NT2/D1 (cell line): ENCODE measurements around the gene TBC1D16.

ENCODE experiments used
- DNase-seq: peaks from one replicate; pipeline ENCODE4 v3.0.0-alpha.2; 2011; ENCODE audit warnings: low read depth, low spot score
- H3K27me3 ChIP-seq: 2 replicates; pipeline ENCODE4 v1.6.0; 2011; ENCODE audit warnings: mild to moderate bottlenecking; ENCODE audit not compliant: insufficient read length, insufficient read depth
- H3K36me3 ChIP-seq: 2 replicates; pipeline ENCODE4 v1.6.1; 2011; ENCODE audit warnings: mild to moderate bottlenecking, low read length, mixed read lengths; ENCODE audit not compliant: insufficient read depth, insufficient read length
- H3K4me1 ChIP-seq: 2 replicates; pipeline ENCODE4 v1.5.1; 2011; ENCODE audit not compliant: insufficient read depth, insufficient read length
- H3K4me3 ChIP-seq: 2 replicates; pipeline ENCODE4 v1.5.1; 2011; ENCODE audit warnings: low read depth; ENCODE audit not compliant: insufficient read length
- H3K9ac ChIP-seq: 2 replicates; pipeline ENCODE4 v1.6.0; 2011; ENCODE audit warnings: low read depth; ENCODE audit not compliant: insufficient read length
- H3K9me3 ChIP-seq: 2 replicates; pipeline ENCODE4 v1.5.1; 2011; ENCODE audit warnings: mild to moderate bottlenecking, low read length; ENCODE audit not compliant: insufficient read depth
- SUZ12 ChIP-seq: IDR thresholded peaks from 2 replicates; pipeline ENCODE4 v1.6.1; 2011; ENCODE audit not compliant: insufficient read length, insufficient read depth; ENCODE audit errors: extremely low read depth
- YY1 ChIP-seq: IDR thresholded peaks from 2 replicates; pipeline ENCODE4 v1.6.1; 2011; ENCODE audit not compliant: insufficient read length, insufficient read depth
- ZNF274 ChIP-seq: IDR thresholded peaks from 2 replicates; pipeline ENCODE4 v1.6.1; 2011; ENCODE audit warnings: mild to moderate bottlenecking, low read depth, low read length

The TBC1D16 gene

GRCh38 chr17:79991924-79992648 is 43.6 kb downstream of the TBC1D16 start:
- no peaks in the 10 kb centered on the region for H3K9me3 ChIP-seq
- peaks cover 8% of the 10 kb centered on the region for H3K36me3 ChIP-seq
- H3K9ac ChIP-seq = peak overlapping the region; percentile 53
- DNase-seq = no peak
- no peaks in the 10 kb centered on the region for H3K27me3 ChIP-seq
- H3K4me3 ChIP-seq = no peak overlapping the region
- TF ChIP-seq ZNF274 (no peak), YY1 (no peak), SUZ12 (no peak)
- H3K4me1 ChIP-seq = peaks cover 37% of the 10 kb centered on the region

- H3K4me3 ChIP-seq = no peak overlapping the region
- peaks cover 44% of the 10 kb centered on the region for H3K4me1 ChIP-seq
- H3K9me3 ChIP-seq = no peaks in the 10 kb centered on the region
- H3K36me3 ChIP-seq = peaks cover 9% of the 10 kb centered on the region
- peak overlapping the region; percentile 73 for H3K9ac ChIP-seq
- TF ChIP-seq SUZ12 = no peak
- no peak for TF ChIP-seq YY1
- no peak for TF ChIP-seq ZNF274
- DNase-seq = peak; percentile 40
- no peaks in the 10 kb centered on the region for H3K27me3 ChIP-seq
These were observed 44.3 kb downstream of the TBC1D16 start for GRCh38 chr17:79991140-79991923.

- Histone ChIP-seq H3K36me3 (peaks cover 10% of the 10 kb centered on the region), H3K9me3 (no peaks in the 10 kb centered on the region), H3K9ac (peak overlapping the region; percentile 73), H3K4me3 (no peak overlapping the region), H3K4me1 (peaks cover 45% of the 10 kb centered on the region), H3K27me3 (no peaks in the 10 kb centered on the region)
- TF ChIP-seq ZNF274 (no peak), YY1 (no peak), SUZ12 (no peak)
- DNase-seq = no peak
These were observed 45.0 kb downstream of the TBC1D16 start for GRCh38 chr17:79990704-79991103.

GRCh38 chr17:79990051-79990592 is 45.5 kb downstream of the TBC1D16 start:
- H3K4me3 ChIP-seq = no peak overlapping the region
- H3K9me3 ChIP-seq = no peaks in the 10 kb centered on the region
- no peak overlapping the region for H3K9ac ChIP-seq
- no peaks in the 10 kb centered on the region for H3K27me3 ChIP-seq
- H3K4me1 ChIP-seq = peaks cover 45% of the 10 kb centered on the region
- no peak for TF ChIP-seq ZNF274
- TF ChIP-seq YY1 = no peak
- no peak for DNase-seq
- H3K36me3 ChIP-seq = peaks cover 10% of the 10 kb centered on the region

- Histone ChIP-seq H3K9me3 (no peaks in the 10 kb centered on the region), H3K27me3 (no peaks in the 10 kb centered on the region), H3K4me1 (peaks cover 45% of the 10 kb centered on the region), H3K36me3 (peaks cover 10% of the 10 kb centered on the region), H3K4me3 (no peak overlapping the region), H3K9ac (no peak overlapping the region)
- no peak for TF ChIP-seq SUZ12
- TF ChIP-seq YY1 = no peak
- TF ChIP-seq ZNF274 = no peak
- no peak for DNase-seq
These were observed 46.4 kb downstream of the TBC1D16 start for GRCh38 chr17:79989106-79989835.

GRCh38 chr17:79988185-79988971 is 47.3 kb downstream of the TBC1D16 start:
- Histone ChIP-seq H3K27me3 (no peaks in the 10 kb centered on the region), H3K9ac (peak overlapping the region; percentile 44), H3K4me3 (no peak overlapping the region), H3K4me1 (peaks cover 39% of the 10 kb centered on the region), H3K9me3 (no peaks in the 10 kb centered on the region), H3K36me3 (peaks cover 10% of the 10 kb centered on the region)
- TF ChIP-seq SUZ12 (no peak), YY1 (no peak), ZNF274 (no peak)
- no peak for DNase-seq
